GM20431 (cell line): Measurements from ENCODE around the gene GLIS1.

Experiments used
- in situ Hi-C: fragments of 300-500 bp; cut with MseI, MboI; formaldehyde crosslinking; loops from one replicate; pipeline ENCODE4 v1.15.0; 2020; ENCODE audit warnings: low sequenced_read_pairs; ENCODE audit not compliant: unreplicated experiment

GLIS1 gene

GRCh38 chr1:53463961-53464899, 274.7 kb downstream of the GLIS1 start:
- in situ Hi-C loops: no loop called here

DNA sequence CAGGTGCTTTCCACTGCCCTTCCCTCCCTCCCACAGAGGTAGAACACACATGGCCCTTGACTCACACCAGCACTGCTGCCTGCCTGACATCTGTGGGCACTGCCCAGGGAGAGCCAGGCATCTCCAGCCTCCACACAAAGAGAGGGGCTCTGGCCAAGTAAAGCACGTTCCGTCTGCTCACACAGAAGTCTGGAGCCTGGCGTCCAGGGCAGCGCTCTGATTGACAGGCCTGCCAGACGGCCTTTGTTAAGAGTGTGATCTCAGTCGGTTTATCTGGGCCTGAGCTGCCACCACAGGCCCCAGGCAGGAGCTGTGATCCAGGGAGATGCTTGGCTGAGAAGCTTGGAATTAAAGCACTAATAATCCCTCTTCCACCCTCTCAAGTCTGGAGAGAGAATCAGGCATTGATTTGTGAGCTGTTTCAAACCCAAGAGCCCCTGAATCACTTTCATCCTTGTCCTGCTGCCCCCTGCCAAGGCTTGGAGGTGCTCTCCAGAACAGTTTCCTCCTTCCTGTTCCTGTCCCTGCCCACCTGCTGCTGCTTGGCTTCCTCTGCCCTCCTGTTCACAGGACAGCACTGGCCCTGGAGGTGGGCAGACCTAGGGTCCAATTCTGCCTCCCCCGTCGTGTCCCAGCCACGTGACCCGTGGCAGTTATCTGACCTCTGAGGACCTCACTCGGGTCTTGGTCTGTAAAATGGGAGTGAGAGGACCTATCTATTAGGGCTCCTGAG, 276.0 kb downstream of the GLIS1 start:
- in situ Hi-C loops: no loop called here

DNA sequence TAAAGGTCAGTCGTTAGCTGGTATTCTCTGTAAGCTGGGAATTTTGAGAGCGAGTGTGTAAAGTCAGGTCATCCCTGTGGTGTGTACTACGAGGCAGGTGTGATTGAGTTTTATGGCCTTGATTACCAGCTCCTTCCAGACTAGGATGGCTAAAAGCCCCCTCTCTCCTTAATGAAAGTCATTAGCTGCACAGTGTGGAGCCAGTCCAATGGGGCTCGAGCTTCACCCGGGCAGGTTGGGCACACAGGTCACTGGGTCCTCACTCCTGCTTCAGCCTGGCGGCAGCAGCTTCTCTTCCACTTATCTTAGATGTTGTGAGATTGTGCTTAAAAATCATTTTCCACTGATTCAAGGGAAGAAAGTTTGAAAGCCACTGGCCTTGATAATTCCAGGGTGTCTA, 276.8 kb downstream of the GLIS1 start:
- in situ Hi-C loops: no loop called here

- in situ Hi-C loops: no loop called here
Observed at GRCh38 chr1:53461323-53462044, 277.5 kb downstream of the GLIS1 start.

GRCh38 chr1:53460666-53461322, 278.2 kb downstream of the GLIS1 start:
- in situ Hi-C loops: no loop called here

DNA sequence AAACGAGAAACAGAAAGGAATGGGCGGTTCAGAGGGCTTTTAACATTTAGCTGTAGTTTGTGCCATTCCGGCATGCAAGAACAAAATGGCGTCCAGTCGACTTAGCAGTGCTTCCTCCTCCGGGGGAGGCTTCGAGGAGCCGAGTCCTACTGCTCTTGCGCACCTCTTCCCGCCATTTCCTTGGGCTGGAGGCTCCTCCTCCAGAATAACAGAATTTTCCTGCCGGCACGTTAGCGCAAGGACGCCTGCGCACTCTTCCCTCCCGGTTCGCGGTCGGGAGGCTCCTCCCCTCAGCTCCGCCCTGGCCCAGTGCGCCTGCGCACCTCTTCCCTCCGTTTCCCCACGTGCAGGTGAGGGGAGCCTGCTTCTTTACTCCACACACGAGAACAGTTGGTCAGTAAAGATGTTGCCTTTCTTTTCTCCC, 278.7 kb downstream of the GLIS1 start:
- in situ Hi-C loops: no loop called here

DNA sequence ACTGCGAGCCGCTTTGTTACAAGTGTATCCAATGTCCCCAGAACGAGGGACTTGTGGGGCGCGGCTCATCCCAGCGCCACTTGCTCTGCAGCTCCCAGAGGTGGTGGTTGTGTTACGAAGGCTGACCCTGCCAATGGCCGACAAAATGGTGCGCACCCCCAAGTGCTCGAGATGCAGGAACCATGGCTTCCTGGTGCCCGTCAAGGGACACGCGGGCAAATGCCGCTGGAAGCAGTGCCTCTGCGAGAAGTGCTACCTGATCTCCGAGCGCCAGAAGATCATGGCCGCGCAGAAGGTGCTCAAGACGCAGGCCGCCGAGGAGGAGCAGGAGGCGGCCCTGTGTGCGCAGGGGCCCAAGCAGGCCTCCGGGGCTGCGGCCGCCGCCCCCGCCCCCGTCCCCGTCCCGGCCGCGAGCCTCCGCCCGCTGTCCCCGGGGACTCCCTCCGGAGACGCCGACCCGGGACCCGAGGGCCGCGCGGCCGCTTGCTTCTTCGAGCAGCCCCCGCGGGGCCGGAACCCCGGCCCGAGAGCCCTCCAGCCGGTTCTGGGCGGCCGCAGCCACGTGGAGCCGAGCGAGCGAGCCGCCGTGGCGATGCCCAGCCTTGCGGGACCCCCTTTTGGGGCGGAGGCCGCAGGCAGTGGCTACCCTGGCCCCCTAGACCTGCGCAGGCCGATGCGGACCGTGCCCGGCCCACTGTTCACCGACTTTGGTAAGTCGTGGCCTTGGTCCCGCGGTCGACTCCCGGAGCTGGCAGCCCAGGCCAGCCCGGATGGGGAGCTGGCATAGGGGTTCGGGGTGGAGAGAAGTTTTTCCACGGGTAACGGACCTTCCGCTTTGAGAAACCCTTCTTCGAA, 279.4 kb downstream of the GLIS1 start, which contains the start of gene DMRTB1:
Gene DMRTB1, plus strand, starts transcription at position 79 of the 855 bp plus-strand sequence. Its CDS starts 55 bp downstream, at position 134.
- in situ Hi-C loops: no loop called here

- in situ Hi-C loops: no loop called here
Observed at GRCh38 chr1:53458634-53459033, 280.3 kb downstream of the GLIS1 start.
